ENCODE results near the gene CENPC. TPM values are rescaled to one million over a fixed set of nuclear protein-coding genes. Genes with fewer than 3 reads are reported as not detected.

The CENPC gene
- polyA plus RNA-seq, 2 of the 4 experiments (the other 2 are of a cell fraction) = 5.6 to 9.0 TPM

- Histone ChIP-seq H3K4me1 (no peaks in the 10 kb centered on the region), H3K27ac (no peak overlapping the region), H3K4me2 (no peak overlapping the region), H3K9me3 (no peaks in the 10 kb centered on the region), H3K4me3 (no peak overlapping the region)
- CTCF ChIA-PET = no interaction called here
- TF ChIP-seq PBX3 (IDR thresholded peaks at IDR 0.05) (no peak), HES2 (IDR thresholded peaks at IDR 0.05) (no peak), USF2 (IDR thresholded peaks at IDR 0.05) (no peak), ESRRA (IDR thresholded peaks at IDR 0.05; ENCODE audit: borderline replicate concordance, low read length) (no peak), FOXS1 (CRISPR knock-in tag; IDR thresholded peaks at IDR 0.05) (no peak), MYC (IDR thresholded peaks at IDR 0.05; ENCODE audit: borderline replicate concordance, low read length) (no peak), HOXB13 (CRISPR knock-in tag; IDR thresholded peaks at IDR 0.05; ENCODE audit: low read depth) (no peak), BCL3 (IDR thresholded peaks at IDR 0.05) (no peak), EHMT2 (IDR thresholded peaks at IDR 0.05; ENCODE audit: low read depth) (no peak), SMC3 (IDR thresholded peaks at IDR 0.05) (no peak), FOSB (CRISPR knock-in tag; IDR thresholded peaks at IDR 0.05) (no peak), RNF2 (IDR thresholded peaks at IDR 0.05; ENCODE audit: borderline replicate concordance, low read depth) (no peak), HOXB5 (CRISPR knock-in tag; IDR thresholded peaks at IDR 0.05) (no peak)
- FAIRE-seq (no peak), DNase-seq (ENCODE audit: low read depth in 1 of 2, low spot score in 1 of 2) (no peak), ATAC-seq (no peak)
- POLR2A ChIA-PET = no interaction called here
- 95% methylated on average over 1 of the region's 1 CpG for WGBS (ENCODE audit: missing lambda C conversion rate)
These were observed 23.8 kb downstream of the CENPC start for GRCh38 chr4:67521506-67521905.

GRCh38 chr4:67520141-67520540 is 25.2 kb downstream of the CENPC start:
- WGBS (ENCODE audit: missing lambda C conversion rate) = 89% methylated on average over 4 of the region's 5 CpGs
- ChIA-PET CTCF (no interaction called here), POLR2A (no interaction called here)
- no peak for TF ChIP-seq JUN (IDR thresholded peaks at IDR 0.05)
- no peak for TF ChIP-seq HOXB5 (CRISPR knock-in tag; IDR thresholded peaks at IDR 0.05)
- no peak for TF ChIP-seq TFCP2L1 (CRISPR knock-in tag; IDR thresholded peaks at IDR 0.05)
- TF ChIP-seq CHD2 (IDR thresholded peaks at IDR 0.05; ENCODE audit: low read length, partially characterized antibody) = no peak
- TF ChIP-seq POLR2AphosphoS2 (conservative IDR thresholded peaks at IDR 0.05; ENCODE audit: low read length) = no peak
- no peak for TF ChIP-seq MAFK (IDR thresholded peaks at IDR 0.05; ENCODE audit: partially characterized antibody)
- TF ChIP-seq POLR2A (IDR thresholded peaks at IDR 0.05; ENCODE audit: low read length) = no peak
- no peak for TF ChIP-seq HEYL (CRISPR knock-in tag; IDR thresholded peaks at IDR 0.05)
- no peak for TF ChIP-seq RAD21 (conservative IDR thresholded peaks at IDR 0.05 in 1 of 2, IDR thresholded peaks at IDR 0.05 in 1 of 2)
- TF ChIP-seq ZC3H11A (IDR thresholded peaks at IDR 0.05) = no peak
- TF ChIP-seq CBX8 (IDR thresholded peaks at IDR 0.05) = no peak
- no peak for TF ChIP-seq HOXA7 (CRISPR knock-in tag; IDR thresholded peaks at IDR 0.05)
- Histone ChIP-seq H3K9me3 (no peaks in the 10 kb centered on the region), H3K4me3 (no peak overlapping the region), H3K4me2 (no peak overlapping the region), H3K27ac (no peak overlapping the region), H3K4me1 (no peaks in the 10 kb centered on the region)
- ATAC-seq = no peak
- FAIRE-seq = no peak
- no peak for DNase-seq (ENCODE audit: low read depth in 1 of 2, low spot score in 1 of 2)

GRCh38 chr4:67512501-67512900 is 32.8 kb downstream of the CENPC start:
- ATAC-seq = no peak
- POLR2A ChIA-PET = no interaction called here
- H3K4me1 ChIP-seq = no peaks in the 10 kb centered on the region
- no peak overlapping the region for H3K27ac ChIP-seq
- CTCF ChIA-PET = no interaction called here
- no peak overlapping the region for H3K4me3 ChIP-seq
- no peaks in the 10 kb centered on the region for H3K9me3 ChIP-seq
- FAIRE-seq = no peak
- no peak for DNase-seq (ENCODE audit: low read depth in 1 of 2, low spot score in 1 of 2)
- WGBS (ENCODE audit: missing lambda C conversion rate) = 86% methylated on average over 3 of the region's 3 CpGs
- no peak overlapping the region for H3K4me2 ChIP-seq
- TF ChIP-seq FOXS1 (CRISPR knock-in tag; IDR thresholded peaks at IDR 0.05) (no peak), NR3C1 (IDR thresholded peaks at IDR 0.05) (no peak), KDM1A (IDR thresholded peaks at IDR 0.05; ENCODE audit: low read depth) (no peak), MYC (IDR thresholded peaks at IDR 0.05; ENCODE audit: borderline replicate concordance, low read length) (no peak), ZC3H11A (IDR thresholded peaks at IDR 0.05) (no peak), BCL3 (IDR thresholded peaks at IDR 0.05) (no peak), RCOR1 (IDR thresholded peaks at IDR 0.05; ENCODE audit: low read depth, low read length) (no peak), USF2 (IDR thresholded peaks at IDR 0.05) (no peak), PHF8 (IDR thresholded peaks at IDR 0.05; ENCODE audit: borderline replicate concordance, low read depth) (no peak), RARB (CRISPR knock-in tag; IDR thresholded peaks at IDR 0.05) (no peak), RFX5 (IDR thresholded peaks at IDR 0.05) (no peak), EHF (CRISPR knock-in tag; IDR thresholded peaks at IDR 0.05) (no peak), EP300 (IDR thresholded peaks at IDR 0.05) (no peak)

Measured in A549 (cell line).